HL-60/S4 treated with phorbol 12-myristate 13-acetate at 8.2 ng/mL for 4 days and 3 days (cell line): ENCODE data around the gene NAV1.
"Not testable (repeated sequence)": the region's sequence is repeated elsewhere in the genome, so short reads cannot be mapped to it uniquely, and the experiment has no call there.

ENCODE experiments used
- in situ Hi-C: fragments of 300-500 bp; cut with MboI; formaldehyde crosslinking; loops from 2 replicates; pipeline ENCODE4 v1.15.0; 2022; ENCODE audit warnings: low sequenced_read_pairs

NAV1 gene

DNA sequence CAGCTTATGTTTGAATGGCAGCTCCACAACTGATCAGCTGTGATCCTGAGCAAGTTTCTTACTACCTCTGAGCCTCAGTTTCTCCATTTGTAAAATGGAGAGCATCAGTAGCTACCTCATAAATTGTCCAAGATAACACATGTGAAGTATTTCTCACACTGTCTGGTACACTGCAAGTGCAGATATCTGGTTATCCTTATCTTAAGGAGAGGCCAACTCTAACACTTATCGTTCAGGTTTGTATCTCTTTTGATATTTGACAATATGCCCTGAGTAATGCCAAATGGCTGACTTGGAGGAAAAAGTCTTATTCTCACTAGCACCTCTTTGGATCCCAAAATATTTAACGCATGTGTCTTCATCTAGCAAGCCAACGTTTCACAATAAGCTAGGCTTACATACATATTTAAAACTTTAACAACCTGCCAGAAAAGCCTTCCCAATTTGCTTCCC, 34.7 kb upstream of the NAV1 start:
- in situ Hi-C loops = no loop called here

DNA sequence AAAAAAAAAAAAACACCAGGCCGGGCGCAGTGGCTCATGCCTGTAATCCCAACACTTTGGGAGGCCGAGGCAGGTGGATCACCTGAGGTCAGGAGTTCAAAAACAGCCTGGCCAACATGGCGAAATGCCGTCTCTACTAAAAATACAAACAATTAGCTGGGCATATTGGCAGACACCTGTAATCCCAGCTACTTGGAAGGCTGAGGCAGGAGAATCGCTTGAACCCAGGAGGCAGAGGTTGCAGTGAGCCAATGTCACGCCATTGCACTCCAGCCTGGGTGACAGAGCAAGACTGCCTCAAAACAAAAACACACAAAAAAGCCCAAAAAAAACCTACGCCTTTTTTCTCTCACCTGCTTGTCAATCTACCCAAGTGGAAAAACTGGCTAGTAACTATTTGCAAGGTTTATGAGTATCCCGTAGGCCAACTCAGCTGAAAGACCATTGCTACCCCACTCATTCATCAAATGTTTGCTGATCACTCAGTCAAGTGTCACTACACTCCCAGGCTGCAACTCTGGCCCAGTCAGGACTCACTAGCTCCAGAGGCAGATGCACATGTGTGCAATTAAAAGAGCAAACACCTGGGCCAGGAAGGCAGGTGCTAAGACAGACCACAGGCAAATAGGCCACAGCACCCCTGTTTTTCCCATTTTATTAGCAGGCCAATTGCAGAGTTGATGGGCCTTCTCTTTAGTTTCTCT, 34.0 kb upstream of the NAV1 start:
- in situ Hi-C loops = no loop called here

DNA sequence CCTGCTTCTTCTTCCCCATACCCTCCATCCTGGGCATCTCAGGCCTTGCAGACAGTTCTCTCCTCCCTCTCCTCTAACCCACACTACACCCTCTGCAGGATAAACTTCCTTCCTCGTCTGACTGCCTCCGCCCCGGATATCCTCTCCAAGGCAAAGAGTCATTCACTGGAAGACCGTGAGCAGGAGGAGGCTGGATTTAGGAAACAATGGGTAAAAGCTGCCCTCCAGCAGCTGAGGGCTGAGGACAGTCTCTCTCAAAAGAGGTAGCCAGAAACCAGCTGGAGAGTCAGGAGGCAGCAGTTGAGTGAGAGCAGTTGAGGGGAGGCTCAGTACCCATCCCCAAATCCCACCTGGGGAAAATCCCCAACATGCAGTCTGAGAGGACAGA, 33.4 kb upstream of the NAV1 start:
- in situ Hi-C loops = no loop called here

DNA sequence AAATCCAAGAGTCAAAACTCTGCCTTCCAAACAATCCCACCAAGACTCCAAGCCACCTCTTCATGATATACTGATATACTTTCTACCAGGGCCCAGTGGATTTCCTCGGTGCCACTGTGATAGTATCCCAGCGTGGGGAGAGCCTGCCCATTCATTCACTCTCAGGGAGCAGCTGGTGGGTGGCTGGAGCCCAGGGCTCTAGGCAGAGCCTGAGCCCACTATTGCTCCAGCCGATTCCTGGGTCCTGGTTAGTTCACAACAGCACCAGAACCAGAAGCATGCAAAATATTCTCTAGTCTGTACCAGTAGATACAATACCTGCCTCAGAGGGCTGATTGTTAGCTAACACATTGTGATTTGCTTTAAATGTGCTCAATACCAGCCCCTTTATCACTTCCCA, 32.8 kb upstream of the NAV1 start:
- in situ Hi-C loops = no loop called here

DNA sequence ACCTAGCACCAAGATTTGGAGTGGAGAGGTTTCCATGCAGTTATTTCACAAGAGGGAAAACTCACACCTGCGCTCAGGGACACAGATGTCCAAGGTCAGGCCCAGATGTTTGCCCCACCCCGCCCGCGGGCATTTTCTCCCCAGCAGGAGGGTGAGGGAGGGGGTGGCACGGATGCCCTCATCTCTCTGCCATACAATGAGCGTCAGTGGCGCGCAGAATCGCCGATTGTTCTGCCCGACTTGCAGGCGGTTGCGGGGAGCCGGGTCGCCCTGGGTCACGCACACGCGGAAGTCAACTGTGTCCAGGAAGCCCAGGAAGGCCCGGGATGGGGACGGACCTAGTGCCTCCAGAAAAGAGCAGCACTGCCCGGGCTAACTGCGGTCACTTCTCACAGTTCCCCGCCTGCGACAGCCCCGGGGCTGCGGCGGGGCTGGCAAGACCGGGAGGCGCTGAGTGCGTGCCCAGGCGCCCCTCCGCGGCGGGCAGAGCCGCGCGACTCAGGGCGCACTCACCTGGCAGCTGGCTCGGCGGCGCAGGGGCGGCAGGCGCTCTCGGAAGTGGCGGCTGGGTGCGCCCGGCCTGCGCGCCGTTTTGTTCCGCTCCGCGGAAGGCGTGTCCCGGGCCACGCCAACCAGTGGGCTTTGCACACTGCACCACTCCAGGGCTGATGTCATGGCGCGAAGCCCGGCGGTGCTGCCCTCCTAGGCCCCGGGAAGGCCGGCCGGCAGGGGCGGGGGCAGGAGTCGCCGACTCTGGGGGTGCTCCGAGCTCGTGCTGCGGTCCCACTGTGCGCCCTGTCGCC, 32.2 kb upstream of the NAV1 start, which contains the start of gene CSRP1:
TSS of gene CSRP1 (minus strand) at position 567 of the 803 bp plus-strand sequence. CDS start 10,820 bp downstream, outside the sequence.
- in situ Hi-C loops = no loop called here

DNA sequence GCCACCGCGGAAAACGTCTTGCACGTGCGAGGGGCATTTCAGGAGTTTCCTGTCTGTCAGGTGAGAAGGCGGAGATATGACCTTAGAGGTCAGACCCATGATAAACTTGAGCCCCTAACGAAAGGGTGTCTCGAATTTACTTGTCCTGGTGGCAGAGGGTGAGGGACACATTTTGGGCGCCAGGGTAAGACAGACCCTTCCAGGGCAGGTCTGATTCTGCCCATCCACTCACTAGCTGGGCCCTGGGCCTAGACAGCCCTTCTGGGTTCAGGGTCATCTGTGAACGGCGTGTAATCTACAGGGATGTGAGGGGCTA, 31.6 kb upstream of the NAV1 start:
- in situ Hi-C loops = no loop called here

DNA sequence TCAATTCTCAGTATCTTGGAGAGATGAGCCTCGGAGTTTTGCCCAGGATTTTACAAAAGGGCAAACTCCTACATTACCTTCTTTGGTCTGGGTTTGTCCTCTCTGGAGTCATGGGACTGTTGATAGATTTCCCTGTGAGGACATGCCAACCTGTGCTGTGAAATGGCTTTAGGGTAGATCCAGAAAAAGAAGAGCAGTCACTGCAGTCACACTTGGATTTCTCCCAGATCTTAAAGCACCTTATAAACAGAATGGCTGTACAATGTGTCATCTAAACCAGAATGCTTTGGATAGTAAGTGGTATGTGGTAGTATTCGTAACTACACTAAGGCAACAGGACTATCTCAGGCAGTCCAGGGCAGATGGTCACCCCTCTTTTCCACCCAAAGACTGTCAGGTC, 30.1 kb upstream of the NAV1 start:
- in situ Hi-C loops = no loop called here

DNA sequence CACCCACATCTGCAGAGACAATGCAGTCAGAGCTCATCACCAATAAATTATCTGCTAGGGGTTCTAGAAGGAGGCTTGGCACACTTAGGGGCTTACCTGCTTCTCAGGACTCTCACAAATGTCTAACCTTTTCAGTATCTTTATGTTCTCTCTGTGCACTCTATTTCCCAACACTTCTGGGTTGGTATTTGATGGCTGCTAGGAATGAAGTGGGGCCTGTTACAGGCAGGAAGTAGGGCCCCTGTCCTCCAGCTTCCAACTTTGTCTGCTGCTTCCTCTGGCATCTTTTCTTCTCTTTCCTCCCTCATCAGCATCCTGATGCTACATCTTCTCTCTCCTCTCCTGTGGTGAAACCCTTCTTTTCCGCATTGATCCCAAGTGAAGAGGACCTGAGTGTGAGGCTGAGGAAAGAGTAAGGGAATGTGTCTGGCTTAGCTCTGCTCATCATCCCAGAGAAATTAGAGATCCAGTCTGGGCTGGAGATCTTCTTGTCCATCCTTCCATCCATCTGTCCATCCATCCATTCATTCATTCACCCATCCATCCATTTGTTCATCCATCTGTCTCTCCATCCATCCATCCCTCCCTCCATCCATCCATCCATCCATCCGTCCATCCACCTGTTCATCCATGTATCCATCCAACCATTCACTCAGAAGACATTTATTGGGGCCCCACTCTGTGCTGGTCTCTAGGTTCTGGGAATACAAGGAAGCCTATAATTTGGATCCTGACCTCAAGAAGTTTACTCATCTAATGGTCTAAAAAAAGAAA, 29.1 kb upstream of the NAV1 start:
- in situ Hi-C loops = no loop called here

DNA sequence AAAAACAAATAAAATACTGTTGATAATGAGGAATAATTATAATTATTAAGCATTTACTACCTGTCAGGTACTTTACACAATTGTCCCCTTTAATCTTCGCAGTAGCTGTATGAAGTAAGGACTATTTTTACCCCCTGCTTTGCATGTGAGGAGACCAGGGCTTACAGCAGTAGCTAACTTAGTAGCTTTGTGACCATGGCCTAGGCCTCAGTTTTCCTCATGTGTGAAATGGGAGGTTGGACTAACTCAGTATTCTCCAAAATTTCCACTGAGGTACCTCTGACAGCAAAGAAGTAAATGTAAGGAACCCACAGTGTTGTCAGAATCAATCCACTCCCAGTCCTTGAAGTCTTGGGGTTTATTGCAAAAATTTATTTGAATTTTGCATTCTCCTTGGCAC, 28.2 kb upstream of the NAV1 start:
- in situ Hi-C loops = no loop called here

DNA sequence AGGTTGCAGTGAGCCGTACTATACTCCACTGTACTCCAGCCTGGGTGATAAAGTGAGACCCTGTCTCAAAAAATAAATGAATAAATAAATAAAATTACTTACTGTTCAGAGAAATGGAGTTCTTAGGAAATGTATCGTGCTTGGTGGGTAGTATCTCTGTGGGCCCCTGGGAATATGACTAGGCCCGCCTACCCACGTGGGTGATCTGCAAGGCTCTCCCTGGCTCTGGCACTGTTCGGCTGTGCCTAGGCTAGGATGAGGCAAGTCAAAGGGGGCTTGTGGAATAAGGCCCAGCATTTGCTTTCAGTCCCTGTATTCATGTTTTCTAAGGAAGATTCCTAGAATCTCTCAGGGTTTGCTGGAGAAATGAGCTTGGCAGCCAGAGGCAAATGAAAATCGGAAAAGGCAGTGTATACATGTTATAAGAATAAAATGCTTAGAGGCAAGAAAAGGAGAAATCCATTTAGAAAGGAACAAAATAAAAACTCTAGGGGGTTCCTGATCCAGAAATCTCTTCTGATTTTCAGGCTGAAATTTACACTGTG, 27.5 kb upstream of the NAV1 start:
- in situ Hi-C loops = no loop called here

DNA sequence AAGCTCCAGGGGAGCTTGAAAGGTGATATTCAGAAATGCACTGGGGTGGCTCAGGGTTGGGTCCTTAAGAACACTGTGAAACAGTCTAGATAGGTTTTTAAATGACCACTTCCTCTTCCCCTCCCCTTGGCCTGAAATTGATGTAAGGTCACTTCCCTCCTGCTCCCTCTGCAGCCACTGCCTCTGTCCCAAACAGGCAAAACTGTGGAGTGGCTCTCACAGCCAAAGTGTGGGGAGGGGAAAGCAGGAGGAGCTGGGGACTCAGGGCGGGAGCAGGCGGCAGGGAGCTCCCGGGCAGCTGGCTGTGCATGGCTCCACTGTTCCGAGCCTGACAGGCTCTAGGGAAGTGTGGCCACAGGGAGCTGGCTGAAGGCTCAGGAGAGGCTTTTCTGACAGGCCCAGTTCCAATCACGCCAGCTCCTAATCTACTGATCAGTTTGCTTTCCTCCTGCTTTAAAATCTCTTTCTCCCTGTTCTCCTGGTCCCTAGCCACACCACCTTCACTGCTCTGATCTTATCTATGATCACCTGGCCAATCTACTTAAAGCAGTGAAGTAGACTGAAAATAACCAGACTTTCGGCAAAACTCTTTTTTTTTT, 26.9 kb upstream of the NAV1 start:
- in situ Hi-C loops = no loop called here

DNA sequence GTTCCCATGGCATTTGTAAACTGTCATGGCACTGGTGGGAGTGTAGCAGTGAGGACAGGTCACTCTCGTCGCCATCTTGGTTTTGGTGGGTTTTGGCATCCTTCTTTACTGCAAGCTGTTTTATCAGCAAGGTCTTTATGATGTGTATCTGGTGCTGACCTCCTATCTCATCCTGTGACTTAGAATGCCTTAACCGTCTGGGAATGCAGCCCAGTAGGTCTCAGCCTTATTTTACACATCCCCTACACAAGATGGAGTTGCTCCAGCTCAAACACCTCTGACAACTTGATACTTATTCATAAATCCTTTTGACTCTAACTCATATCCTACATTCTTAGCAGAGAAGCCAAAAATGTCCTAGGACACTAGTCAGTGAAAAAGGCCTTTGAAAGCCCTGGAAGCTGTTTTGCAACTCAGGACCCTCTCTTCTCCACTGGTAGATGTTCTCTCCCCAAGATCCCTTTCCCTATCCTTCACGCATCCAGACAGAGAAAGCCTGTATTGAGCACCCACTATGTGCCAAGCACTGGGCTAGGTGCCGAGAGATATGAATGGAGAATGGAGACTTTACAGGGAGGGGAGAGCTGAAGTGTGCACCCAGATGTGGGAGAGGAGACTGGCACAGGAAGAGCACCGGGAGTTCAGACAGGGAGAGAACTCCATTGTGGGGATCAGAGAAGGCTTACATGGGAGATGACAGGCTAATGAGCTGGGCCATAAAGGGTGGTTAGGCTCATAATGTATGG, 25.3 kb upstream of the NAV1 start:
- in situ Hi-C loops = no loop called here

DNA sequence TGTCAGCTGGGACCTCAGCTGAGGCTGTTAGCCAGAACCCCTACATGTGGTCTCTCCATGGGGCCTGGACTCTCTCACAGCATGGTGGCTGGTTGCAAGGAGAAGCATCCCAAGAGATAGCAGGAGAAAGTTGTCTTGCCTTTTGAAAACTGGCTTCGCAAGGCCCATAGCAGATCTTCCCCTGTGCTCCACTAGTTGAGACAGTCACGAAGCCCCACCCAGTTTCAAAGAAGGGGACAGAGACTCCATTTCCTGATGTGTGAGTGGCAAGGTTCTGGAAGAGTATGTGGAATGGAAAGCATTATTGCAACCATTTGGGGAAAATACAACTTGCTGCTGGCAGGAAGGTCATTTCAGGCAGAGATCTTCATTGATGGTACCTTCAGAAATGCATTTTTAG, 24.5 kb upstream of the NAV1 start:
- in situ Hi-C loops = no loop called here

DNA sequence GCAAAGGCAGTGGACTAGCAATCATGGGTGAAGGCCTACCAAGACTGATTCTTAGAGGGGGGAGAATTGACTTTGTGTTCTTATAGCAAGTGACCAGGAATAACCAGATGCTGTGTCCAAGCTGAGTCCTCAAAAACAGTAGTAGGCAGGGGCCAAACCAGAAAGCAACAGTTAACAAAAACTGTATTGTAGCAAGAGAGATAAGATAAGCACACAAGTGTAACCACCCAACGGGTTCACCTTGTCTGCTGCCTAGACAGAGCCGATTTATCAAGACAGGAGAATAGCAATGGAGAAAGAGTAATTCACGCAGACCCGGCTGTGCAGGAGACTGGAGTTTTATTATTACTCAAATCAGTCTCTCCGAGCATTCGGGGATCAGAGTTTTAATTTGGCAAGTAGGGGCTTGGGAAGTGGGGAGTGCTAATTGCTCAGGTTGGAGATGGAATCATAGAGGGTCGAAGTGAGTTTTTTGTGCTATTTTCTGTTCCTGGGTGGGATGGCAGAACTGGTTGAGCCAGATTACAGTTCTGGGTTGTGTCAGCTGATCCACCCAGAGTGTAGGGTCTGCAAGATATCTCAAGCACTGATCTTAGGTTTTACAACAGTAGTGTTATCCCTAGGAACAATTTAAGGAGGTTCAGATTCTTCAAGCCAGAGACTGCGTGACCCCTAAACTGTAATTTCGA, 23.7 kb upstream of the NAV1 start:
- in situ Hi-C loops = no loop called here

DNA sequence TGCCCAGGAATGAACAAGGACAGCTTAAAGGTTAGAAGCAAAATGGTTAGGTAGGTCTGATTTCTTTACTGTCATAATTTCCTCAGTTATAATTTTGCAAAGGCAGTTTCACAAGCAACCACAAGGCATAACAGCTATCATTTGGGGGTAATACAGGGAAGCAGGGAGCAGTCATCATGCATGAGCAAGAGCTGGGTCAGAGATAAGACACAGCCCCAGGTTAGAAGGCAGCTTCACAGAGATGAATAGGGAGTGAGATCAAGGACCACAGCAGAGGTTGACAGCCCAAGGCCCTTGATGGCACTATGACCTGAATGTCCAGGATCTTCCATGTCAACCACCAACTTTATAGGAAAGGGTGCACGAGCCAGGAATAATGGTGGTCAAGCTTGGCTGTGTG, 23.0 kb upstream of the NAV1 start:
- in situ Hi-C loops = no loop called here

DNA sequence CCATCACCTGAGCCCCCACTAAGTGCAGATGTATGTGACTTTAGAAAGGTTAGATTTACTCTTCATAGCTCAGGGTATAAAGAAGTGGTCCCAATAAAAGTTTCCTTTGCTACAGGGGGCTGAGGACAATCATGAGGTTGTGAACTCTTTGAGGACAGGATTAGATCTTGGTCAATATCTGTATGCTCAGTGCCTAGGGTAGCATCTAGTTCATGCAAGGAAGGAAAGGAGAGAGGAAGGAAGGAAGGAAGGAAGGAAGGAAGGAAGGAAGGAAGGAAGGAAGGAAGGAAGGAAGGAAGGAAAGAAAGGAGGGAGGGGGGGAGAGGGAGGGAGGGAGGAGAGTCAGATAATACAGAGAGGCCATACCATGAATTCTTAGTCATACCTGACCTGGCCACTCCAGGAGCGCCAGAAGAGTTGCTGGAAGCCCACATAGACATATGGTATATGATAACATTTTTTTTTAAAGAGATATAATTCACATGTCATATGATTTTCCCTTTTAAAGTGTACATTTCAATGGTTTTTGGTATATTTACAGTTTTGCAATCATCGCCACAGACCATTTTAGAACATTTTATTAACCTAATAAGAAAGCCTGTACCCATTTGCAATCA, 22.3 kb upstream of the NAV1 start:
- in situ Hi-C loops = no loop called here

DNA sequence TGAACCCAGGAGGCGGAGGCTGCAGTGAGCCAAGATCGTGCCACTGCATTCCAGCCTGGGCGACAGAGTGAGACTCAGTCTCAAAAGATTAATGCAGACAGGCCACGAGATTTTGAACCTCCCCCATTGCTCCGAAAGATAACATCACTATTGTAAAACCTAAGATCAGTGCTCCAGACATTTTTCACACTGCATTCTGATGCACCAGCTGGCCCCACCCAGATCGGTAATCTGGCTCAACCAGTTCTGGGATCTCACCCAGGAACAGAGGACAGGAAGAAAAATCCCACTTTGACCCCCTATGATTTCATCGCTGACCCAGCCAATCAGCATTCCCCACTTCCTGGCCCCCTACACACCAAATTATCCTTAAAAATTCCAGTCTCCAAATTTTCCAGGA, 21.3 kb upstream of the NAV1 start:
- in situ Hi-C loops = no loop called here

DNA sequence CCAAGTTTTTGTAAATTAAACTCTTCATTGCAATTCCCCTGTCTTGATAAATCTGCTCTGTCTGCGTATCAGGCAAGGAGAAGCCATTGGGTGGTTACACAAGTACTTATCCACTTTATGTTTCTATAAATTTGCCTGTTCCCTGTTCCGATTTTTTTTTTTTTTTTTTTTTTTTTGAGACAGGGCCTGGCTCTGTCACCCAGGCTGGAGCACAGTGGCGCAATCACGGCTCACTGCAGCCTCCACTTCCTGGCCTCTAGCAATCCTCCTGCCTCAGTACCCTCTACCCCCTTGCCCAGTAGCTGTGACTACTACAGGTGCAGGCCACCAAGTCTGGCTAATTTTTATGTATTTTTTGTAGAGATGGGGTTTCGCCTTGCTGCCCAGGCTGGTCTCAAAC, 20.9 kb upstream of the NAV1 start:
- in situ Hi-C loops = no loop called here

DNA sequence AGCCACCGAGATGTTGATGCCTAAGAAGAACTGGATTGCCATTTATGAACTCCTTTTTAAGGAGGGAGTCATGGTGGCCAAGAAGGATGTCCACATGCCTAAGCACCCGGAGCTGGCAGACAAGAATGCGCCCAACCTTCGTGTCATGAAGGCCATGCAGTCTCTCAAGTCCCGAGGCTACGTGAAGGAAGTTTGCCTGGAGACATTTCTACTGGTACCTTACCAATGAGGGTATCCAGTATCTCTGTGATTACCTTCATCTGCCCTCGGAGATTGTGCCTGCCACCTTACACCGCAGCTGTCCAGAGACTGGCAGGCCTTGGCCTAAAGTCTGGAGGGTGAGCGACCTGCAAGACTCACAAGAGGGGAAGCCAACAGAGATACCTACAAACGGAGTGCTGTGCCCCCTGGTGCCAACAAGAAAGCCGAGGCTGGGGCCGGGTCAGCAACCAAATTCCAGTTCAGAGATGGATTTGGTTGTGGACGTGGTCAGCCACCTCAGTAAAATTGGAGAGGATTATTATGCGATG, 18.8 kb upstream of the NAV1 start:
- in situ Hi-C loops = not testable (repeated sequence)
